Prostate gland (tissue), 2 donors: ENCODE measurements around the gene RYR3.

ENCODE experiments used
- CTCF ChIP-seq, 4 experiments: fragments of 200-600 bp in 2 of 4; fragments of 450-650 bp in 2 of 4; sonication (generic) in 2 of 4; IDR thresholded peaks; 1 replicate in 3 of 4; 2 replicates in 1 of 4; pipeline ENCODE4 v1.5.1; 2016 to 2019; ENCODE audit warnings: antibody characterized with exemption in 4 of 4, mild to moderate bottlenecking in 2 of 4, moderate library complexity in 2 of 4
- POLR2A ChIP-seq: fragments of 450-650 bp; IDR thresholded peaks from one replicate; pipeline ENCODE4 v1.6.1; 2016; ENCODE audit warnings: antibody characterized with exemption, mild to moderate bottlenecking
- POLR2AphosphoS5 ChIP-seq: sonication (generic); formaldehyde crosslinking; IDR thresholded peaks from one replicate; pipeline ENCODE4 v1.6.1; 2017; ENCODE audit warnings: antibody characterized with exemption

GRCh38 chr15:33840615-33841014 lies 529.8 kb downstream of the RYR3 start:
- TF ChIP-seq CTCF (IDR thresholded peaks at IDR 0.05) (no peak), POLR2AphosphoS5 (no peak), POLR2A (no peak)
